ENCODE data around the gene DONSON.

GRCh38 chr21:33546086-33546485 lies 42.4 kb downstream of the DONSON start:
- TF ChIP-seq, protein P1, sequence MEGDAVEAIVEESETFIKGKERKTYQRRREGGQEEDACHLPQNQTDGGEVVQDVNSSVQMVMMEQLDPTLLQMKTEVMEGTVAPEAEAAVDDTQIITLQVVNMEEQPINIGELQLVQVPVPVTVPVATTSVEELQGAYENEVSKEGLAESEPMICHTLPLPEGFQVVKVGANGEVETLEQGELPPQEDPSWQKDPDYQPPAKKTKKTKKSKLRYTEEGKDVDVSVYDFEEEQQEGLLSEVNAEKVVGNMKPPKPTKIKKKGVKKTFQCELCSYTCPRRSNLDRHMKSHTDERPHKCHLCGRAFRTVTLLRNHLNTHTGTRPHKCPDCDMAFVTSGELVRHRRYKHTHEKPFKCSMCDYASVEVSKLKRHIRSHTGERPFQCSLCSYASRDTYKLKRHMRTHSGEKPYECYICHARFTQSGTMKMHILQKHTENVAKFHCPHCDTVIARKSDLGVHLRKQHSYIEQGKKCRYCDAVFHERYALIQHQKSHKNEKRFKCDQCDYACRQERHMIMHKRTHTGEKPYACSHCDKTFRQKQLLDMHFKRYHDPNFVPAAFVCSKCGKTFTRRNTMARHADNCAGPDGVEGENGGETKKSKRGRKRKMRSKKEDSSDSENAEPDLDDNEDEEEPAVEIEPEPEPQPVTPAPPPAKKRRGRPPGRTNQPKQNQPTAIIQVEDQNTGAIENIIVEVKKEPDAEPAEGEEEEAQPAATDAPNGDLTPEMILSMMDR (IDR thresholded peaks at IDR 0.05) = no peak
- no peak for TF ChIP-seq POLR2A (IDR thresholded peaks at IDR 0.05)

All from thyroid gland (tissue), 4 donors.